Stimulated activated CD4-positive, alpha-beta T cell treated with anti-CD3 and anti-CD28 coated beads, Interleukin-4, amount 100 ng/mL, for 1 hour (primary cell): ENCODE results near the gene TCP11L1.
"Not testable (repeated sequence)": the region's sequence is repeated elsewhere in the genome, so short reads cannot be mapped to it uniquely, and the experiment has no call there.

Experiments
- DNase-seq: peaks from one replicate; pipeline ENCODE4 v3.0.0-alpha.2; 2020

Gene TCP11L1

DNA sequence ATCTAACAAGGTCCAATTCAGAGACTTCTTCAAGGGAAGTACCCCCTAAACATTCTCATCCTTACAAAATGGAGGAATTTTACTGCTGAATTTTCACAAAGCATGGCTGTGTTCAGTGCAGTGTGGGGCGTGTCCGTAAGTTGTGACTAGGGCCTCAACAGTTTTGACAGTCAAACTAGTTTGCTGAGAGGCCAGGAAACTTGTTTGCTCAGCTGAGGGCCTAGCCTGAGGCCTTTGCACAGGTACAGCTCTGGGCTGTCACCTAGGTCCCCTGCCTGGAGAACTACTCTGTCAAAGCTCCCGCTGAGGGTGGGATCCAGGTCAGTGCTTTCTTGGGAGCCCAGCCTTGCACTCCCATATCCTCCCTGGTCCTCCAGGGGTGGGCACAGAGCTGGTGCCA, 27.9 kb downstream of the TCP11L1 start:
- no peak for DNase-seq

DNA sequence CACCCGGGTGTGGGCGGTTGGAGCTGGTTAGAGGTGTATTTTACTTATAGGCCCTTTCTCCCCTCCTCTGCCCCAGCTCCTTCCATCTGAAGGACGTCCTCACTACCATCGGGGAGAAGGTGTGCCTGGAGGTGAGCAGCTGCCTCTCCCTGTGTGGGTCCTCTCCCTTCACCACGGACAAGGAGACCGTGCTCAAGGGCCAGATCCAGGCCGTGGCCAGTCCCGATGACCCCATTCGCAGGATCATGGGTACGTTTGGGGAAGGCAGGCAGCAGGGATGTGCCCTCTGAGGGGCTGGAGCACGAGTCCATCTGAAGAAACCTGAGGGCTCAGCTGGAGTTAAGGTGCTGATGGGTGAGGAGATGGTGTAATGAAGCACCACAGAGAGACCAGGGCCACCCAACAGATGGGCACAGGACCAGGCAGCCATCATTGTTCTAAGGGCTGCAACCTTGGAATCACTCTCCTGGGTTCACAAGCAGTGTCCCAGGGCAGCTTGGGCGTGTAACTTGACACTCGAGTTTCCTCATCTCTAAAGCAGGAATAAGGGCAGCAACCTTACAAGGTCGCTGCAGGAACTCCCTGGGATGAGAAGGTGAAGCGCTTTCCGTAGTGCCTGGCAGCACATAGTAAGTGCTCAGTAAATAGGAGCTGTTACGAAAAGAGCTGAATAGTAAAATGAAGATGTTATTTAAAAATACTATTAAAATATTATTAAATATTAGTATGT, 29.4 kb downstream of the TCP11L1 start:
- DNase-seq: no peak

DNA sequence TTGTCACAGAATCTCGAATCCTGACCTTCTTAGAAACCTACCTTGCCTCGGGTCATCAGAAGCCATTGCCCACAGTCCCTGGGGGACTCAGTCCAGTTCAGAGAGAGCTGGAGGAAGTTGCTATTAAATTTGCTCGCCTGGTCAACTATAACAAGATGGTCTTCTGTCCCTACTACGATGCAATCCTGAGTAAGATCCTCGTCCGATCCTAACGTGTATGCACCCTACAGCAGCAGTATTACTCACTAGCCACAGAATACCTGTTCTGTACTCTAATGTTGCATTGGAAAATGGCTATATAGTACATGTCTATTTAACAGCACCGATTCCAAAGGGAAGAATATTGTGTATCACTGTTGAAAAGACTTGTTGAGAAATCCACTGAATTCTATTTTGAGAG, 33.1 kb downstream of the TCP11L1 start:
- no peak for DNase-seq

DNA sequence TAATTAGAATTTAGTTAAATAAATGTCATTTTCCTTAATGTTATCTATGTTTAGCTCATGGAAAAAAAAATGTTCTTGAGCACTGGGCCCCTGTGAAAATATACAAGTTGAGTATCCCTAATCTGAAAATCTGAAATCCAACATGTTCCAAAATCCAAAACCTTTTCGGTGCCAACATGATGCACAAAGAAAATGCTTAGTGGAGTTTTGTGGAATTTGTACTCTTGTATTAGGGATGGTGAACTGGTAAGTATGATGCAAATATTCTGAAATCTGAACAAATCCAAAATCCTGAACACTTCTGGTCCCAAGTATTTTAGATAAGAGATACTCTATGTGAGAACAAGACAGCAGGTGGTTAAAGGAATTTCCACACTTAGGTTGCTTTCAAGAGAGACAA, 44.5 kb downstream of the TCP11L1 start:
- no peak for DNase-seq

DNA sequence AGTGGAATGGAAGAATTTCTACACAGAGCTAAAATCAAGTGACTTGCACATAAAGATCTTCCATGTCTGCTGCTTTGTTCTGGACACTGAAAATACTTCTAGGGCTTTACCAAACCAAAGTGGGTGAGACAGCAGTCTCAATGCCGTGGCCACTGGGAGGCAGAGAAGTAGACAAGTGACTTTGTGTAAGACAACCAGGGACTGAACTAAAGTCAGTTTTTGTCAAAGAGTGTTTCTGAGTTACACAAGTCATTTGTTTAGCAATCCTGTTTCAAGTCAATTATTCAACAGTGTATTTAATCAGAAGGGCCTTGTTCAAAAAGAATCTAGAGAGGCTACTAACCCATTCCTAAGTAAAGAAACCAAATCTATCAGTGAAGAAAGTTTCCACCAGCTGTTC, 46.6 kb downstream of the TCP11L1 start:
- no peak for DNase-seq

DNA sequence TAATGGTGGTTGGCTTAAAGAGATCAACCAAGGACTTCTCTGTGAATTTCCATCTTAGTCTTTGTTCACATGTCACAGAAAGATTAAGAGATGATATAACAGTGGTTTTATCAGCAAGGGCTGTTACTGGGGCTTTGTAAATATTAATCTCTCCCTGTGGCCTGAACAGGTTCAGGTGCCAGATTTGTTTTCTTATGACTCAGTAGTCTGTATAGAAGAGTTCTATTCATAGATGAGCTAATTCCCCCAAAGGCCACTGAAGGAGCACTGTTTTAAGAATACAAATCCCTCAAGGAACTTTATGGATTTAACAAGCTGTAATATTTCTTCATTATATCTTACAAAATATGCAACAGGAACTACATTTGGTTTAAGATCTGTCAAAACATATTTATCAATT, 50.4 kb downstream of the TCP11L1 start:
- no peak for DNase-seq

DNA sequence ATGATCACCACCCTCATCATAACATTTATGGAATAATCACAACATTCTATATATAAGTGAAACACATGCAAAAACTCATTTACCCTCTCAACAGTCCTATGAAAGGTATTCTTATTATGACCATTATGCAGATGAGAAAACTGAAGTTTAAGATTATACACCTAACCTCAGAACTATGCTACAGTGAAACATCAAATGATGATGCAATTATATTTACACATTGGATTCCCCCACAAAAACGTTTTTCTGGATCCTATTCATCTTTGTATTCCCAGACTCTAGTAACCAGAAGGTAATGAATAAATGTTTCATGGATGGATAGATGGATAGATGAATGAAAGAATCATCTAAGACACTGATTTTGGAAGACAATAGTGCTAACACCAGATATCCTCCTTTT, 54.8 kb downstream of the TCP11L1 start:
- no peak for DNase-seq

DNA sequence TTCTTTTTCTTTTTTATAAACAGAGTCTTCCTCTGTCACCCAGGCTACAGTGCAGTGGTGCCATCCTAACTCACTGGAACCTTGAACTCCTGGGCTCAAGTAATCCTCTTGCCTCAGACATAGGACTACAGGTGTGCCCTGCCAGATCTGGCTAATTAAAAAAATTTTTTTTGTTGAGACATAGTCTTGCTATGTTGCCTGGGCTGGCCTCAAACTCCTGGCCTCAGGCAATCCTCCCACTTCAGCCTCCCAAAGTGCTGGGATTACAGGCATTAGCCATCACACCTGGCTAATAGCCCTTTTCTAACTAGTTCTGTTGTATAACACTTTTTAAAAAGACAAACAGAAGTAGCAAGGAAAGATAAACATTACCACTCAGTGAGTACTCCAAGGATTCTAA, 64.5 kb downstream of the TCP11L1 start:
- no peak for DNase-seq

DNA sequence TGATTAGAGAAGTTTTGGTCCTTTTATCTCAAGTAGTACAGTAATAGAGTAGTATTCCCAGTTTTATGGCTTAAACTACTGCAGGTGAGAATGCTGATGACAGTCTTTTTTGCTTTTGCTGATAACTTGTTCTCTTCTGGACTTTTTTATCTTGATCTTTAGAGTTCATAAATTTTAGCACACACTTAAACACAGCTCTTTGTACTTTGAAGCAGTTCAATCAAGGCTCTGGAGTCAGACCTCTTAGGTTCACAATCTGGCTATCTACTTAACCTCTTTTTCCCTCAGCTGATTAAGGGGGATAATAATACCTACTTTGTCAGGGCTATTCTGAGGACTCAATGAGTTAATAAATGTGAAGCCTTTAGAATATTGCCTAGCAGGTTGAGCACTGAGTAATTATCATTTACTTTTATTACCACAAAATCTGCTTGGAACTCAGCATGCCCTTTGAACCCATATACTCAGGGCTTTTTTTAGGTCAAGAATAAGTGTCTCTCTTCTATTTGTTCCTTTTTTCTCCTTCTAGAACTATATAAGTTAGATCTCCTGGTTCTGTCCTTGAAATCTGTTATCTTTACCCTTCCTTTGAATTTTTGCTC, 70.0 kb downstream of the TCP11L1 start:
- DNase-seq: no peak

DNA sequence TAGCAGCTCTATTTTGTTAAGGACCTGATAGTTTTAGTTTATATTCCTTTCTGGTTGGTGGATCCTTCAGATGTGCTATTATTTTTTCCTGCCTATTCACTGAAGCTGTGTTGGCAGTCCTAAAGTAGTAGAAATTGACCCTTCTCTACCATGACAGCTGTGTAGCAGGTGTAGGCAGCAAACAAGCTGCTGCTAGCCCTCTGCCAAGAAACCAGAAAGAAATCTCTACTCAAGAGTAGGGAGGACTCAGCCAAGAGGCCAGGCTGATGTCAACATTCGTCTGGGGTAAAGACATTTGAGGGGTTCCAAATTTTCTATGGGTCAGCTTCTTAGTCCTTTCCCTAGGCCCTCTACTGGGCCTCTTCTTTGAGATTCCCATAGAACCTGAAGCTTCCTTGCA, 70.7 kb downstream of the TCP11L1 start:
- DNase-seq: no peak

DNA sequence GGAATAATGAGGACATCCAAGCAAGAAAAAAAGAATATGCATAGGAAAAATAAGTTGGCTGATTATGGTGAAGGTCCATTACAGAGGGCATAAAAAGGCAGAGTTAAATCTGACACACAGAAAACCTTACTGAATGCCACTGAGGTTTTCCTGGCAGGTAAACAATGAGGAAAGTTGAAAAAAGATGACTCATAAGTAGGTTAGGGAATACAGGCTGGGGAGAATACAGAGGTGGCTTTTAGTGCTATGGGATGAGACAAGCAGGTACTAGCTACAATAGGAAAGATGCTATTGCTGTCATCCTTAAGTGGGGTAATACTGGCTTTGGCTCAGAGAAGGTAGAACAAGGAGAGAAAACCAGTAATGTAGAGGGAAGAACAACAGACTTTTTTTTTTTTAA, 77.2 kb downstream of the TCP11L1 start:
- DNase-seq: no peak

DNA sequence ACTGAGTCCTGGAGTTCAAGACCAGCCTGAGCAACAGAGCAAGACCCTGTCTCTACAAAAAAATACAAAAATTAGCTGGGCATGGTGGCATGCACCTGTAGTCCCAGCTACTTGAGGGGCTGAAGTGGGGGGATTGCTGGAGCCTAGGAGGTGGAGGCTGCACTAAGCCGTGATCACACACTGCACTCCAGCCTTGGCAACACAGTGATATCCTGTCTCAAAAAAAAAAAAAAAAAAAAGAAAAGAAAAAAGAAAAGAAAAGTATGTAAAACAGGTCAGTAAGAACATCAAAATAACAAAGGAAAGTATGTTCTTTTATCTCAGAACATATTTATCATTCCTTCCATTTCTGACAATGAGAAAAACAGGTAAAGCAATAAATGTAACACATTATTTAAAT, 83.3 kb downstream of the TCP11L1 start:
- not testable (repeated sequence) for DNase-seq
